Measurements from ENCODE around the gene DBT.

GRCh38 chr1:100177295-100178041 lies 72.2 kb downstream of the DBT start:
- TF ChIP-seq CTCF (IDR thresholded peaks at IDR 0.05 in 2 of 3, conservative IDR thresholded peaks at IDR 0.05 in 1 of 3; ENCODE audit: borderline replicate concordance in 1 of 3, insufficient read depth in 1 of 3, low read depth in 2 of 3, low read length in 2 of 3) (no peak), SIN3A (IDR thresholded peaks at IDR 0.05; ENCODE audit: low read depth) (no peak), EZH2phosphoT487 (IDR thresholded peaks at IDR 0.05; ENCODE audit: borderline replicate concordance) (no peak), POLR2A (IDR thresholded peaks at IDR 0.05; ENCODE audit: borderline replicate concordance, extremely low read depth, insufficient read depth, insufficient read length) (no peak), MAX (IDR thresholded peaks at IDR 0.05) (no peak), ZBTB33 (IDR thresholded peaks at IDR 0.05; ENCODE audit: extremely low read depth, insufficient replicate concordance, low read length) (no peak), ZFX (IDR thresholded peaks at IDR 0.05) (no peak), YY1 (IDR thresholded peaks at IDR 0.05; ENCODE audit: extremely low read depth, insufficient replicate concordance, low read depth, low read length) (no peak), EZH2 (IDR thresholded peaks at IDR 0.05) (no peak), RAD21 (IDR thresholded peaks at IDR 0.05; ENCODE audit: low read depth) (no peak), POLR2AphosphoS5 (IDR thresholded peaks at IDR 0.05; ENCODE audit: low read depth, low read length) (no peak), SP1 (IDR thresholded peaks at IDR 0.05; ENCODE audit: low read depth) (no peak)

Data from HCT116 (cell line).